Peyer's patch (tissue), 4 donors: ENCODE data around the gene HYAL2.

Experiments used
- POLR2A ChIP-seq, 2 donors: fragments of 450-650 bp; IDR thresholded peaks; one replicate each; pipeline ENCODE4 v1.5.1; 2017; ENCODE audit warnings: antibody characterized with exemption in 2 of 2, mild to moderate bottlenecking in 2 of 2, moderate library complexity in 2 of 2
- TF ChIP-seq, protein P1 (sequence below), 6 experiments: fragments of 450-650 bp in 4 of 6; fragments of 200-600 bp in 2 of 6; sonication (generic) in 1 of 6; IDR thresholded peaks; one replicate each; pipeline ENCODE4 v1.5.1; 2017 to 2019; ENCODE audit warnings: antibody characterized with exemption in 6 of 6, mild to moderate bottlenecking in 3 of 6, moderate library complexity in 1 of 6

GRCh38 chr3:50371133-50371685, 48.7 kb upstream of the HYAL2 start:
- TF ChIP-seq, protein P1, sequence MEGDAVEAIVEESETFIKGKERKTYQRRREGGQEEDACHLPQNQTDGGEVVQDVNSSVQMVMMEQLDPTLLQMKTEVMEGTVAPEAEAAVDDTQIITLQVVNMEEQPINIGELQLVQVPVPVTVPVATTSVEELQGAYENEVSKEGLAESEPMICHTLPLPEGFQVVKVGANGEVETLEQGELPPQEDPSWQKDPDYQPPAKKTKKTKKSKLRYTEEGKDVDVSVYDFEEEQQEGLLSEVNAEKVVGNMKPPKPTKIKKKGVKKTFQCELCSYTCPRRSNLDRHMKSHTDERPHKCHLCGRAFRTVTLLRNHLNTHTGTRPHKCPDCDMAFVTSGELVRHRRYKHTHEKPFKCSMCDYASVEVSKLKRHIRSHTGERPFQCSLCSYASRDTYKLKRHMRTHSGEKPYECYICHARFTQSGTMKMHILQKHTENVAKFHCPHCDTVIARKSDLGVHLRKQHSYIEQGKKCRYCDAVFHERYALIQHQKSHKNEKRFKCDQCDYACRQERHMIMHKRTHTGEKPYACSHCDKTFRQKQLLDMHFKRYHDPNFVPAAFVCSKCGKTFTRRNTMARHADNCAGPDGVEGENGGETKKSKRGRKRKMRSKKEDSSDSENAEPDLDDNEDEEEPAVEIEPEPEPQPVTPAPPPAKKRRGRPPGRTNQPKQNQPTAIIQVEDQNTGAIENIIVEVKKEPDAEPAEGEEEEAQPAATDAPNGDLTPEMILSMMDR (IDR thresholded peaks at IDR 0.05): no peak
- TF ChIP-seq POLR2A (IDR thresholded peaks at IDR 0.05): no peak
